OCI-LY1 (cell line): Measurements from ENCODE around the gene GXYLT1.

Experiments used
- H2AFZ ChIP-seq: fragments of 200-600 bp; sonication (generic), shearing (Covaris generic); 2 replicates; pipeline ENCODE4 v1.6.0; 2014; ENCODE audit warnings: antibody characterized with exemption, mild to moderate bottlenecking, low read length
- H3F3A ChIP-seq: fragments of 200-600 bp; sonication (generic), shearing (Covaris generic); 2 replicates; pipeline ENCODE4 v1.6.0; 2014; ENCODE audit warnings: mild to moderate bottlenecking, antibody characterized with exemption, low read length, moderate library complexity; ENCODE audit not compliant: insufficient read depth
- H3K27ac ChIP-seq: fragments of 200-600 bp; sonication (generic); 2 replicates; pipeline ENCODE4 v1.5.1; 2014; ENCODE audit warnings: low read length, mixed run types, mild to moderate bottlenecking, low read depth; ENCODE audit not compliant: poor library complexity, severe bottlenecking
- H3K27me3 ChIP-seq: fragments of 200-600 bp; sonication (generic); 2 replicates; pipeline ENCODE4 v1.6.0; 2014; ENCODE audit warnings: antibody characterized with exemption, mild to moderate bottlenecking, low read length, moderate library complexity; ENCODE audit not compliant: insufficient read depth
- H3K36me3 ChIP-seq: fragments of 200-600 bp; sonication (generic); 2 replicates; pipeline ENCODE4 v1.6.1; 2014; ENCODE audit warnings: mild to moderate bottlenecking, antibody characterized with exemption, low read length, moderate library complexity, mixed read lengths; ENCODE audit not compliant: insufficient read depth
- H3K4me1 ChIP-seq: fragments of 200-600 bp; sonication (generic); 2 replicates; pipeline ENCODE4 v1.5.1; 2014; ENCODE audit warnings: mild to moderate bottlenecking, low read length, moderate library complexity; ENCODE audit not compliant: insufficient read depth, severe bottlenecking
- H3K4me2 ChIP-seq: fragments of 200-600 bp; sonication (generic), shearing (Covaris generic); 2 replicates; pipeline ENCODE4 v1.6.1; 2014; ENCODE audit warnings: low read length
- H3K4me3 ChIP-seq: fragments of 200-600 bp; sonication (generic); 2 replicates; pipeline ENCODE4 v1.5.1; 2014; ENCODE audit warnings: low read length, low read depth, mild to moderate bottlenecking, mixed read lengths; ENCODE audit not compliant: poor library complexity, severe bottlenecking
- H3K79me2 ChIP-seq: fragments of 200-600 bp; shearing (Covaris generic); 2 replicates; pipeline ENCODE4 v1.6.1; 2016; ENCODE audit warnings: mixed run types, low read length, mixed read lengths; ENCODE audit not compliant: insufficient read depth
- H3K9ac ChIP-seq: fragments of 200-600 bp; sonication (generic), shearing (Covaris generic); 2 replicates; pipeline ENCODE4 v1.6.1; 2014; ENCODE audit warnings: mild to moderate bottlenecking, low read length, mixed read lengths
- H3K9me2 ChIP-seq: fragments of 200-600 bp; sonication (generic), shearing (Covaris generic); 2 replicates; pipeline ENCODE4 v1.6.1; 2014; ENCODE audit warnings: low read depth, mild to moderate bottlenecking, low read length, mixed read lengths
- H3K9me3 ChIP-seq: fragments of 200-600 bp; shearing (Covaris generic); 2 replicates; pipeline ENCODE4 v1.6.1; 2014; ENCODE audit warnings: low read length, mixed read lengths
- H4K20me1 ChIP-seq: fragments of 200-600 bp; sonication (generic), shearing (Covaris generic); 2 replicates; pipeline ENCODE4 v1.6.0; 2016; ENCODE audit warnings: mild to moderate bottlenecking, low read length; ENCODE audit not compliant: insufficient read depth
- CTCF ChIP-seq: fragments of 200-600 bp; sonication (generic), shearing (Covaris generic); IDR thresholded peaks from 2 replicates; pipeline ENCODE4 v1.5.1; 2017; ENCODE audit warnings: mild to moderate bottlenecking, antibody characterized with exemption, low read length, moderate library complexity, mixed read lengths
- EZH2 ChIP-seq: fragments of 200-600 bp; sonication (generic), shearing (Covaris generic); IDR thresholded peaks from 2 replicates; pipeline ENCODE4 v1.8.0; 2017; ENCODE audit warnings: borderline replicate concordance, mixed run types, mild to moderate bottlenecking, antibody characterized with exemption, low read length, moderate library complexity, mixed read lengths

Gene GXYLT1

GRCh38 chr12:42182394-42182793 is 37.7 kb upstream of the GXYLT1 start:
- H3K9me2 ChIP-seq, result no peaks in the 10 kb centered on the region
- H3K4me1 ChIP-seq, result peaks cover 4% of the 10 kb centered on the region
- H3F3A ChIP-seq, result no peaks in the 10 kb centered on the region
- no peak overlapping the region for H3K9ac ChIP-seq
- H4K20me1 ChIP-seq, result no peaks in the 10 kb centered on the region
- no peak overlapping the region for H3K27ac ChIP-seq
- H2AFZ ChIP-seq, result no peak overlapping the region
- H3K27me3 ChIP-seq, result no peaks in the 10 kb centered on the region
- H3K79me2 ChIP-seq, result no peaks in the 10 kb centered on the region
- no peak overlapping the region for H3K4me2 ChIP-seq
- H3K9me3 ChIP-seq, result no peaks in the 10 kb centered on the region
- no peak for TF ChIP-seq CTCF
- TF ChIP-seq EZH2, result no peak
- no peak overlapping the region for H3K4me3 ChIP-seq
- H3K36me3 ChIP-seq, result peaks cover 13% of the 10 kb centered on the region

GRCh38 chr12:42180990-42181596 is 36.4 kb upstream of the GXYLT1 start:
- Histone ChIP-seq H3K79me2 (no peaks in the 10 kb centered on the region), H3K4me1 (no peaks in the 10 kb centered on the region), H3K27ac (no peak overlapping the region), H3K9ac (no peak overlapping the region), H4K20me1 (no peaks in the 10 kb centered on the region), H3K27me3 (no peaks in the 10 kb centered on the region), H3K4me2 (no peak overlapping the region), H3K9me2 (no peaks in the 10 kb centered on the region), H3F3A (no peaks in the 10 kb centered on the region), H3K36me3 (peaks cover 21% of the 10 kb centered on the region), H3K4me3 (no peak overlapping the region), H3K9me3 (no peaks in the 10 kb centered on the region), H2AFZ (no peak overlapping the region)
- TF ChIP-seq EZH2 (no peak), CTCF (no peak)

GRCh38 chr12:42178101-42178500 is 33.4 kb upstream of the GXYLT1 start:
- H3K36me3 ChIP-seq, result peaks cover 30% of the 10 kb centered on the region
- no peaks in the 10 kb centered on the region for H3K27me3 ChIP-seq
- no peaks in the 10 kb centered on the region for H3F3A ChIP-seq
- no peaks in the 10 kb centered on the region for H3K9me2 ChIP-seq
- H3K4me2 ChIP-seq, result no peak overlapping the region
- no peak overlapping the region for H3K27ac ChIP-seq
- H3K9me3 ChIP-seq, result no peaks in the 10 kb centered on the region
- H3K79me2 ChIP-seq, result no peaks in the 10 kb centered on the region
- no peak overlapping the region for H3K9ac ChIP-seq
- H2AFZ ChIP-seq, result no peak overlapping the region
- TF ChIP-seq CTCF, result no peak
- no peak for TF ChIP-seq EZH2
- no peaks in the 10 kb centered on the region for H4K20me1 ChIP-seq
- H3K4me1 ChIP-seq, result peaks cover 3% of the 10 kb centered on the region
- H3K4me3 ChIP-seq, result no peak overlapping the region
